H9 (cell line): Measurements from ENCODE around the gene GRAMD1B. TPM values are rescaled to one million over a fixed set of nuclear protein-coding genes. Genes with fewer than 3 reads are reported as not detected.

Experiments
- DNase-seq: peaks from one replicate; pipeline ENCODE4 v3.0.0-alpha.2; 2017
- H2AFZ ChIP-seq: one replicate; pipeline ENCODE4 v1.6.1; 2013; ENCODE audit warnings: mild to moderate bottlenecking, low read length, control low read depth, moderate library complexity
- H2AK5ac ChIP-seq: 2 replicates; pipeline ENCODE4 v1.6.1; 2013; ENCODE audit warnings: low read length, control low read depth, mixed read lengths; ENCODE audit not compliant: insufficient read length
- H2BK120ac ChIP-seq: one replicate; pipeline ENCODE4 v1.6.1; 2013; ENCODE audit warnings: low read depth, mild to moderate bottlenecking, low read length, control low read depth, inconsistent platforms; ENCODE audit not compliant: poor library complexity, severe bottlenecking
- H2BK12ac ChIP-seq: 2 replicates; pipeline ENCODE4 v1.6.1; 2013; ENCODE audit warnings: low read length, control low read depth, mixed read lengths, low read depth; ENCODE audit not compliant: insufficient read length
- H2BK15ac ChIP-seq: 2 replicates; pipeline ENCODE4 v1.6.1; 2013; ENCODE audit warnings: low read depth, low read length, control low read depth
- H2BK20ac ChIP-seq: one replicate; pipeline ENCODE4 v1.6.1; 2013; ENCODE audit warnings: low read depth, mild to moderate bottlenecking, low read length, control low read depth, inconsistent platforms; ENCODE audit not compliant: poor library complexity, severe bottlenecking
- H2BK5ac ChIP-seq: 2 replicates; pipeline ENCODE4 v1.6.1; 2013; ENCODE audit warnings: low read length, control low read depth, mixed read lengths; ENCODE audit not compliant: insufficient read length
- H3K14ac ChIP-seq: 2 replicates; pipeline ENCODE4 v1.6.1; 2013; ENCODE audit warnings: low read length, control low read depth; ENCODE audit not compliant: insufficient read depth
- H3K18ac ChIP-seq: 2 replicates; pipeline ENCODE4 v1.6.1; 2013; ENCODE audit warnings: low read depth, mild to moderate bottlenecking, mixed read lengths, low read length, control low read depth; ENCODE audit not compliant: insufficient read length
- H3K23ac ChIP-seq: 2 replicates; pipeline ENCODE4 v1.6.1; 2013; ENCODE audit warnings: low read length, control low read depth, mixed read lengths, low read depth; ENCODE audit not compliant: insufficient read length
- H3K23me2 ChIP-seq: 2 replicates; pipeline ENCODE4 v1.6.1; 2013; ENCODE audit warnings: low read depth, mild to moderate bottlenecking, mixed read lengths, low read length, control low read depth; ENCODE audit not compliant: insufficient read length, poor library complexity, severe bottlenecking
- H3K27ac ChIP-seq: 2 replicates; pipeline ENCODE4 v1.5.1; 2013; ENCODE audit warnings: low read length, control low read depth, mixed read lengths, low read depth; ENCODE audit not compliant: insufficient read length
- H3K27me3 ChIP-seq: 2 replicates; pipeline ENCODE4 v1.6.1; 2013; ENCODE audit warnings: low read length, control low read depth, inconsistent platforms; ENCODE audit not compliant: insufficient read depth
- H3K4ac ChIP-seq: 2 replicates; pipeline ENCODE4 v1.6.1; 2013; ENCODE audit warnings: low read depth, mild to moderate bottlenecking, control low read depth, inconsistent platforms, low read length, moderate library complexity
- H3K4me1 ChIP-seq: 2 replicates; pipeline ENCODE4 v1.6.1; 2013; ENCODE audit warnings: low read length, control low read depth, inconsistent platforms; ENCODE audit not compliant: insufficient read depth
- H3K4me2 ChIP-seq: 2 replicates; pipeline ENCODE4 v1.6.1; 2013; ENCODE audit warnings: low read length, control low read depth, mixed read lengths; ENCODE audit not compliant: insufficient read length, insufficient read depth
- H3K56ac ChIP-seq: 2 replicates; pipeline ENCODE4 v1.6.1; 2013; ENCODE audit warnings: low read depth, mild to moderate bottlenecking, mixed read lengths, low read length, control low read depth; ENCODE audit not compliant: insufficient read length
- H3K79me1 ChIP-seq: 2 replicates; pipeline ENCODE4 v1.6.1; 2013; ENCODE audit warnings: low read depth, mild to moderate bottlenecking, moderate library complexity, low read length, control low read depth, inconsistent platforms; ENCODE audit not compliant: insufficient read depth, poor library complexity, severe bottlenecking
- H3K79me2 ChIP-seq: 2 replicates; pipeline ENCODE4 v1.6.1; 2013; ENCODE audit warnings: low read length, control low read depth, inconsistent platforms; ENCODE audit not compliant: insufficient read depth
- H3K9ac ChIP-seq: 2 replicates; pipeline ENCODE4 v1.6.1; 2013; ENCODE audit warnings: low read length, control low read depth, mixed read lengths; ENCODE audit not compliant: insufficient read length; ENCODE audit errors: extremely low read depth
- H3K9me3 ChIP-seq: one replicate; pipeline ENCODE4 v1.6.1; 2013; ENCODE audit warnings: low read depth, low read length, inconsistent platforms; ENCODE audit not compliant: control insufficient read depth
- H3T11ph ChIP-seq: one replicate; pipeline ENCODE4 v1.6.1; 2013; ENCODE audit warnings: mild to moderate bottlenecking, low read length, control low read depth, inconsistent platforms
- H4K20me1 ChIP-seq: one replicate; pipeline ENCODE4 v1.6.1; 2013; ENCODE audit not compliant: control insufficient read depth, insufficient read length, insufficient read depth
- H4K5ac ChIP-seq: 2 replicates; pipeline ENCODE4 v1.6.1; 2013; ENCODE audit warnings: low read depth, mild to moderate bottlenecking, mixed read lengths, low read length, control low read depth; ENCODE audit not compliant: insufficient read length
- H4K8ac ChIP-seq: replicated peaks from 2 replicates; pipeline ENCODE4 v1.6.1; 2013; ENCODE audit warnings: low read length, control low read depth, mixed read lengths, low read depth; ENCODE audit not compliant: insufficient read length
- H4K91ac ChIP-seq: 2 replicates; pipeline ENCODE4 v1.6.1; 2013; ENCODE audit warnings: low read depth, mild to moderate bottlenecking, moderate library complexity, mixed read lengths, low read length, control low read depth; ENCODE audit not compliant: insufficient read length
- H3K27ac Mint-ChIP-seq, 3 experiments: 2 replicates in 2 of 3; 3 replicates in 1 of 3; pipeline ENCODE4 v1.8.0; 2020 to 2021; ENCODE audit warnings: mixed read lengths in 3 of 3, mild to moderate bottlenecking in 1 of 3, moderate library complexity in 1 of 3
- H3K27me3 Mint-ChIP-seq: 2 replicates; pipeline ENCODE4 v1.8.0; 2021; ENCODE audit warnings: low read depth, mild to moderate bottlenecking, moderate library complexity, mixed read lengths
- H3K36me3 Mint-ChIP-seq, 3 experiments: 2 replicates in 2 of 3; 3 replicates in 1 of 3; pipeline ENCODE4 v1.8.0; 2020 to 2021; ENCODE audit warnings: low read depth in 3 of 3, mixed read lengths in 3 of 3; ENCODE audit not compliant: insufficient read depth in 1 of 3
- H3K4me1 Mint-ChIP-seq, 2 experiments: 2 replicates each; pipeline ENCODE4 v1.8.0; 2020; ENCODE audit warnings: mixed read lengths in 2 of 2
- H3K4me3 Mint-ChIP-seq, 2 experiments: 2 replicates in 1 of 2; 3 replicates in 1 of 2; pipeline ENCODE4 v1.8.0; 2020 to 2021; ENCODE audit warnings: mild to moderate bottlenecking in 2 of 2, mixed read lengths in 2 of 2, moderate library complexity in 1 of 2
- H3K9me3 Mint-ChIP-seq, 2 experiments: 2 replicates in 1 of 2; 3 replicates in 1 of 2; pipeline ENCODE4 v1.8.0; 2020; ENCODE audit warnings: mild to moderate bottlenecking in 2 of 2, mixed read lengths in 2 of 2, moderate library complexity in 1 of 2
- CTCF ChIP-seq: fragments of 200-600 bp; sonication (generic); conservative IDR thresholded peaks from 3 replicates; pipeline ENCODE4 v1.8.0; 2021; ENCODE audit warnings: antibody characterized with exemption, mild to moderate bottlenecking
- WGBS: extraction: QIAGEN DNeasy Blood & Tissue Kit; methylation state at CpG from one replicate; pipeline ENCODE4 v1.1.7; 2013; ENCODE audit warnings: missing lambda C conversion rate, low lambda C conversion rate, mixed read lengths; ENCODE audit not compliant: insufficient read length; ENCODE audit errors: extremely low coverage; 5-methylcytosine and 5-hydroxymethylcytosine counted together
- total RNA-seq: library from RNA; stranded (reverse); gene quantifications from 2 replicates; pipeline ENCODE4 v1.2.1, GENCODE V29; 2021

Gene GRAMD1B
- total RNA-seq, 1 experiment from 2014 or later, result 25.9 TPM

GRCh38 chr11:123670081-123670480 lies 240.0 kb downstream of the GRAMD1B start:
- no peak overlapping the region for H2BK5ac ChIP-seq
- no CpG with 5 or more reads among the region's 1 CpG for WGBS
- H2BK120ac ChIP-seq, result no peak overlapping the region
- peaks cover 2% of the 10 kb centered on the region; the same call in 1 of the 2 replicates for H3K27me3 Mint-ChIP-seq
- no peak overlapping the region for H2BK12ac ChIP-seq
- H3K4me2 ChIP-seq, result no peak overlapping the region
- DNase-seq, result no peak
- H4K20me1 ChIP-seq, result no peaks in the 10 kb centered on the region
- no peak overlapping the region for H3K27ac Mint-ChIP-seq
- no peak overlapping the region for H3K18ac ChIP-seq
- H3K79me2 ChIP-seq, result no peaks in the 10 kb centered on the region
- no peak overlapping the region for H4K91ac ChIP-seq
- no peak for TF ChIP-seq CTCF
- no peak overlapping the region for H4K8ac ChIP-seq
- H2BK20ac ChIP-seq, result no peak overlapping the region
- no peaks in the 10 kb centered on the region for H3K23me2 ChIP-seq
- H3K4ac ChIP-seq, result no peak overlapping the region
- no peaks in the 10 kb centered on the region for H3K36me3 Mint-ChIP-seq
- no peaks in the 10 kb centered on the region for H3K27me3 ChIP-seq
- peaks cover 5% of the 10 kb centered on the region; the same call in 1 of the 2 replicates for H3K4me1 ChIP-seq
- no peaks in the 10 kb centered on the region for H3K9me3 ChIP-seq
- no peaks in the 10 kb centered on the region for H3K79me1 ChIP-seq
- H2AK5ac ChIP-seq, result no peak overlapping the region
- no peak overlapping the region for H3K23ac ChIP-seq
- H3K4me1 Mint-ChIP-seq, result peaks cover 5 to 10% of the 10 kb centered on the region in 2 experiments
- no peak overlapping the region for H3K9ac ChIP-seq
- H3K9me3 Mint-ChIP-seq, result no peaks in the 10 kb centered on the region
- no peak overlapping the region for H3K4me3 Mint-ChIP-seq
- no peak overlapping the region for H3K27ac ChIP-seq
- H2BK15ac ChIP-seq, result no peak overlapping the region
- H4K5ac ChIP-seq, result no peak overlapping the region
- no peak overlapping the region for H2AFZ ChIP-seq
- no peak overlapping the region for H3K14ac ChIP-seq
- H3K56ac ChIP-seq, result no peak overlapping the region
- H3T11ph ChIP-seq, result no peak overlapping the region
